ENCODE measurements around the gene ZNF836.

DNA sequence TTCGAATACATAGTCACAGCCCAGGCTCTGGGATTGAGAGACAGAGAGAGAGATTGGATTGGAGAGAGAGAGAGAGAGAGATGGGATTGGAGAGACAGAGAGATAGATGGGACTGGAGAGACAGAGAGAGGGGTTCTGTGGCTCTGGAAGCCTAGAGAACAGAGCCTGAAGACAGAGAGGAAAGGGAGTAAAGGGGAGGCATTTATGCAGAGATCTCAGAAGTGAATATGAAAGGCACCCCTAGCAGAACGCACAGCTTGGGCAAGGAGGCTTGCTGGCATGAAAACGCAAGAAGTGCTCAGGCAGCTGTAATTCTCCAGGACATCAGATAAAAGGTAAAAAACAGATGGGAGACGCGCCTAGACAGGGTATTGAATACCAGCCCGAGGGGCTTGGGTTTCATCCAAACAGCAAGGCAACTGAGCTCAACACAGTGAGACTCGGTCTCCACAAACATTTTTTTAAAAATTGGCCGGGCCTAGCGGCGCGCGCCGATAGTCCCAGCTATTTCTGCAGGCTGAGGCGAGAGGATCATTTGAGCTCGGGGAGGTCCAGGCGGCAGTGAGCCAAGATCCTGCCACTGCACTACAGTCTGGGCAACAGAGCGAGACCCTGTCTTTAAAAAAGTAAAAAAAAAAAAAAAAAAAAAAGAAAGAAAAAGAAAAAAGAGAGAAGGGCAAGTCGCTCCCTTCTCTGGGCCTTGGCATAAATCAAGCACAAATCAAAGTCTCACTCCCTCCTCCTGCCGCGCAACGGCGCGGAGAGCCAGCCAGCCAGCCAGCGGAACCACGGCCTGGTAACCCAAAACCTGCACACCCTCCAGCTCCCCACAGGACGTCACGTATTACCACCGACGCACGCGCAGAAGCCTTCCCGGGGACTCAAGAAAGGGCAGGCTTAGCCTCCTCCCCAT, 17.7 kb upstream of the ZNF836 start:
- TF ChIP-seq, protein P1, sequence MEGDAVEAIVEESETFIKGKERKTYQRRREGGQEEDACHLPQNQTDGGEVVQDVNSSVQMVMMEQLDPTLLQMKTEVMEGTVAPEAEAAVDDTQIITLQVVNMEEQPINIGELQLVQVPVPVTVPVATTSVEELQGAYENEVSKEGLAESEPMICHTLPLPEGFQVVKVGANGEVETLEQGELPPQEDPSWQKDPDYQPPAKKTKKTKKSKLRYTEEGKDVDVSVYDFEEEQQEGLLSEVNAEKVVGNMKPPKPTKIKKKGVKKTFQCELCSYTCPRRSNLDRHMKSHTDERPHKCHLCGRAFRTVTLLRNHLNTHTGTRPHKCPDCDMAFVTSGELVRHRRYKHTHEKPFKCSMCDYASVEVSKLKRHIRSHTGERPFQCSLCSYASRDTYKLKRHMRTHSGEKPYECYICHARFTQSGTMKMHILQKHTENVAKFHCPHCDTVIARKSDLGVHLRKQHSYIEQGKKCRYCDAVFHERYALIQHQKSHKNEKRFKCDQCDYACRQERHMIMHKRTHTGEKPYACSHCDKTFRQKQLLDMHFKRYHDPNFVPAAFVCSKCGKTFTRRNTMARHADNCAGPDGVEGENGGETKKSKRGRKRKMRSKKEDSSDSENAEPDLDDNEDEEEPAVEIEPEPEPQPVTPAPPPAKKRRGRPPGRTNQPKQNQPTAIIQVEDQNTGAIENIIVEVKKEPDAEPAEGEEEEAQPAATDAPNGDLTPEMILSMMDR (IDR thresholded peaks at IDR 0.05), result peak in 2 of 3 experiments; percentile 20 to 39
- peak; percentile 63 for TF ChIP-seq POLR2A (IDR thresholded peaks at IDR 0.05)
